Activated CD8-positive, alpha-beta memory T cell treated with anti-CD3 and anti-CD28 coated beads for 36 hours (primary cell): ENCODE results near the gene APOBEC3C. TPM values are rescaled to one million over a fixed set of nuclear protein-coding genes. Genes with fewer than 3 reads are reported as not detected.

Experiments used
- total RNA-seq, 2 experiments: library from RNA; stranded (reverse); gene quantifications; one replicate each; pipeline ENCODE4 v1.2.3, GENCODE V29; 2021

APOBEC3C gene
- total RNA-seq, 2 experiments from 2014 or later: 117 to 120 TPM

Other genes starting within 250 kb of the APOBEC3C start
- 1 to 10 TPM; 8.9 to 9.5 TPM for gene DNAL4, start 220.1 kb upstream of the APOBEC3C start, total RNA-seq
- gene NPTXR, start 170.2 kb upstream of the APOBEC3C start, total RNA-seq: 1 to 10 TPM; 3.3 to 3.6 TPM
- 100 to 1,000 TPM; 162 to 166 TPM for gene CBX6, start 142.0 kb upstream of the APOBEC3C start, total RNA-seq
- not detected for gene APOBEC3A, start 56.6 kb upstream of the APOBEC3C start, total RNA-seq
- gene APOBEC3B, start 31.9 kb upstream of the APOBEC3C start, total RNA-seq: 10 to 100 TPM; 10.4 to 10.7 TPM
- 10 to 100 TPM; 44.6 to 45.2 TPM for gene APOBEC3D, start 6.9 kb downstream of the APOBEC3C start, total RNA-seq
- gene APOBEC3F, start 26.6 kb downstream of the APOBEC3C start, total RNA-seq: 10 to 100 TPM; 28.6 to 30.0 TPM
- 100 to 1,000 TPM; 129 to 137 TPM for gene APOBEC3G, start 63.0 kb downstream of the APOBEC3C start, total RNA-seq
- gene APOBEC3H, start 83.0 kb downstream of the APOBEC3C start, total RNA-seq: 10 to 100 TPM; 11.0 to 11.6 TPM
- gene CBX7, start 138.4 kb downstream of the APOBEC3C start, total RNA-seq: 10 to 100 TPM; 16.7 to 16.8 TPM
- gene PDGFB, start 230.7 kb downstream of the APOBEC3C start, total RNA-seq: 1 to 10 TPM in 1 of 2 experiments, under 1 TPM in 1; 0.78 to 1.2 TPM